GM18873 (cell line): Measurements from ENCODE around the gene DNAI1.
"Not testable (repeated sequence)": the region's sequence is repeated elsewhere in the genome, so short reads cannot be mapped to it uniquely, and the experiment has no call there.

Experiments
- ATAC-seq: cut with Tn5 transposase; IDR thresholded peaks from one replicate; pipeline ENCODE4 v1.9.1; 2021; ENCODE audit warnings: mild to moderate bottlenecking, moderate library complexity, moderate number of reproducible peaks; ENCODE audit not compliant: unreplicated experiment, low FRiP score

The DNAI1 gene

GRCh38 chr9:34458013-34458958 lies at the start of gene DNAI1, which contains the start of gene FAM219A:
TSS of gene DNAI1 (plus strand) at chr9:34458805. CDS start at chr9:34459006, 201 bp downstream.
TSS of gene FAM219A (minus strand) at chr9:34458570. CDS start at chr9:34458263, 307 bp downstream.
- ATAC-seq, result peak; percentile 93

DNA sequence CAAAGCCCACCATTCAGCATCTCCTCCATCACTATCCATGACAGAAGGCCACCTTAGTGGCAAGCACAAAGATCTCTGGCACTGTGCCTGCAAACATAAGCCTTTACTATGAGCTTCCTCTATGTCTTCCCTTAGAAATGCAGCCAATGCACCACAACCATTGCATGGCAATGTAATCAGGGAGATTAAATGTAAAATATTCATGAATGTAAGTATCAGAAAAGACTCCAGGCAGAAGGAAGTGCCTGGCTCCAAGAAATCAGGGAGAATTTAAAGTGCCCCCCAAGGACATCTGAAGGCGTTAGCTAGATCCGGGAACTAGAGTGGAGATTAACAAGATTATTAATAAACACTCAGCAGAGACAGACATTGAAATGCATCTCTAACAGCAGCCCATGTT lies 49.5 kb upstream of the DNAI1 start:
- ATAC-seq, result no peak

DNA sequence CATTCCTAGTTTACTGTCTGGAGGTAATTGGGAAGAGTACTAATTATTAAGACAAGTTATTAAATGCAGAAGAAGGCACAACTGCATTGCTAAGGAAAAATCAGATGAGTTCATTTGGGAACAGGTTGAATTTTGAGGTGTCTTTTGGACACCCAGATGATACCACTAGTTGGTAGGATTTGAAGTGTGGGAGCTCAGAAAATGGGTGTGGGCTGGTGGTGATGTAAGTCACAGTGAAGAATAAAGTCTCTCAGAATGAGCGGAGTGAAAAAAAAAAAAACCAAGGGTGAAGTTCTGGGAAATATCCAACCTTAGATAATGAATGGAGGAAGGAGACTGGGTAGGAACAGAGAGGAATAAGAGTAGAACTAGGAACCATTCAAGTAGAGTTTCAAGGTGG lies 46.3 kb upstream of the DNAI1 start:
- no peak for ATAC-seq

- ATAC-seq, result no peak
These were observed 45.3 kb upstream of the DNAI1 start for GRCh38 chr9:34413231-34413852.

DNA sequence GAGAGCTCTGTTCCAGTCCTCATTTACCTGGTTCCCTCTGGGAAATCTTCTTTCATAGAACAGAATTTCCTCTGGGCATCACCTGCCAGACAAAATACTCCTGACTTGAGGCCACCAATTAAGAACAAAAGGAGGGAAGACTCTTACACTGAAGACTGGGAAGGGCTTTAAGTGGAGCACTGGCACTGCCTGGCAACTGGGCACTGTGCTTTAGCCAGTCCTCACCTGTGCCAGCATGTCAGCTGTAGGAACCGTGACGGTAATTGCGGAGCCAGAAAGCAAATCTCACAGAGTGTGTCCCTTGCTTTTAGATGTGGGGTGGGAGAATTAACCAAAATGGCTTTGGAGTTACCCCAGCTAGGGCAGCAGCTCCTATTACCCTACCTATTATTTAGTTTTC lies 40.9 kb upstream of the DNAI1 start:
- ATAC-seq, result no peak

DNA sequence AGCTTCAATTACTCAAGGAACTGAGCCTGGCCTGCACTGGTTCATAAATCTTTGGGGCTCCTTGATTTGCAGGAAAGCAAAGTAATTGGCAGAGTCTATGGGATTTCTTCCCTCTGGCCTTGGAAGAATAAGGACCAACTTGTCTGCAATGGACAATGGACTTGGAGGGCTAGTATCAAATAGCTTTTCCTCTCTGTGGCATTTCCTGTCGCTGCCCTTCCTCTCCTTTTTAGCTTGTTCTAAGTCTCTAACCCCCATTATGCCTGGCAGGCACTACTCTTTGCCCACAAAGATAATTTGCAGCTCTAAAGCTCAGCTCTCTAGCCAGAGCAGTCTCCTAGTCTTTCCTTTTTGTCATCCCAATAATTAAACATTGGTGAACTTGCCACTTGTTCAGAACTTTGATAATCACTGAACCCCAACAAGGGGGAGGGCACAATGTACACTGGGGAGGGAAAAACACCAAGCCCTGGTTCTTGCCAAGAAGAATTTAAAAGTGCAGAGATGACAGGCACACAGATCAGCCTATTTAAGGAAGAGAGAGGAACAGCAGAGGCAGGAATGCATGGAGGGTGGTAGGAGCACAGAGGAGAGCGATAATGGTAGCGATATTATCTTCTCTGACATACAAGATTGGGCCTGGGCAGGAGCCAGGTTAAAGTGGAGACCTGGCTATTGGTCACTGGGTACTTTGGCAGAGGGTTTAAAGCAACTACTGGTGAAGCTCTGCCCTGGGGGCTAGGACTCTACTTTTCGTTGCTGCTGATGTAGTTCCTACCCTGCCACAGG lies 38.7 kb upstream of the DNAI1 start:
- no peak for ATAC-seq

DNA sequence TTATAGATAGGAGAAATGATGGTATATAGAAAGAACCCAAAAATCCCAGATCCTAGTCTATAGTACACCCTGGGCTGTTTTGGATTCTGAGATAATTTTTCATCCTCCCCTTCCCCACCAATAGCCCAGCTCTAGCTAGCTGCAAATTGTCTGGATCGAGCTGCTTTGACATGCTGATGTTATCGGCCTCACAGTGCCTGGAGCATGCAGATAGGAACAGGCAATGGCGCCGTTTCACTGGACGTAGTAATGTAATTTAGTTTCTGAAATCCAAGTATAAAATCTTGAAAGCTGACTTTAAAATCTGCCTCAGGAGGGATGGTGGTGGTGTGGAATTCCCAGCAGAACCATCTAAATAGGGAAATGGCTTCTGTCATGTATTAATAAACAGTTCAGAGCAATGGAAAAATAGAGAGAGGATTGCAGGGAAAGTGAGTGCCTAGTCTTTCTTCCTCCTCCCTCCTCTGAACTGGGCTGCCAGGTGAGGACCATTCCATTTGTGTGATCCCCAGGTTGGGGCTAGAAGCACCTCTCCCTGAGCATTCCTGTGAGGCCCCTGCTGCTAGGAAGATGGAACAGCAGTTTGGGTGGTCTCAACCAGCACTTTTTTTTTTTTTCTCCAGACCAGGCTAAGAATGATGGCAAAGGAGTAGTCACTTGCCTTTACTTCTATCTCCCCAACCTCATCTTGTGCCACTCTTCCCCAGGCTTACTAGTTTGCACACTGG lies 32.1 kb upstream of the DNAI1 start:
- ATAC-seq, result no peak

GRCh38 chr9:34428325-34428958 lies 30.2 kb upstream of the DNAI1 start:
- no peak for ATAC-seq

- ATAC-seq, result no peak
These were observed 27.7 kb upstream of the DNAI1 start for GRCh38 chr9:34430843-34431437.

DNA sequence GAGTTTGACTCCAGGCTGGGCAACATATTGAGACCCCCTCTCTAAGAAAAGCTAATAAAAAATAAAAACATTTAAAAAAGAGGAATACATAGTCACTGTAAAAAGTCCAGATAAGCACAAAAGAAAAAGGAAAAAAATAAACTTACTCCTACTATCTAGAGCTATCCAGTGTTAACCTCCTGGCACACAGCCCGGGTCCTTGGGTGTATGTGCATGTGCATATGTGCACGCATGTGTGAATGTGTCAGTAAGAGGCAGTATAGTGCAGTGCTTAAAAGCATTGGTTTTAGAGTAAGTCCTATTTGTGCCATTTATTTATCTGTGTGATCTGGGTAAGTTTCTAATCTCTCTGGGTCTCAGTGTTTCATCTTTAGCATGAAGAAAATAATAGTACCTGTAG lies 26.9 kb upstream of the DNAI1 start:
- no peak for ATAC-seq

- ATAC-seq, result no peak
These were observed 21.3 kb upstream of the DNAI1 start for GRCh38 chr9:34437006-34437925.

GRCh38 chr9:34437926-34438307 lies 20.7 kb upstream of the DNAI1 start:
- not testable (repeated sequence) for ATAC-seq

DNA sequence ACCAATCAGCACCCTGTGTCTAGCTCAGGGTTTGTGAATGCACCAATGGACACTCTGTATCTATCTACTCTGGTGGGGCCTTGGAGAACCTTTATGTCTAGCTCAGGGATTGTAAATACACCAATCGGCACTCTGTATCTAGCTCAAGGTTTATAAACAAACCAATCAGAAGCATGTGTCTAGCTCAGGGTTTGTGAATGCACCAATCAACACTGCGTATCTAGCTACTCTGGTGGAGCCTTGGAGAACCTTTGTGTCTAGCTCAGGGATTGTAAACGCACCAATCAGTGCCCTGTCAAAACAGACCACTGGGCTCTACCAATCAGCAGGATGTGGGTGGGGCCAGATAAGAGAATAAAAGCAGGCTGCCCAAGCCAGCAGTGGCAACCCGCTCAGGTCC lies 20.1 kb upstream of the DNAI1 start:
- ATAC-seq, result not testable (repeated sequence)

DNA sequence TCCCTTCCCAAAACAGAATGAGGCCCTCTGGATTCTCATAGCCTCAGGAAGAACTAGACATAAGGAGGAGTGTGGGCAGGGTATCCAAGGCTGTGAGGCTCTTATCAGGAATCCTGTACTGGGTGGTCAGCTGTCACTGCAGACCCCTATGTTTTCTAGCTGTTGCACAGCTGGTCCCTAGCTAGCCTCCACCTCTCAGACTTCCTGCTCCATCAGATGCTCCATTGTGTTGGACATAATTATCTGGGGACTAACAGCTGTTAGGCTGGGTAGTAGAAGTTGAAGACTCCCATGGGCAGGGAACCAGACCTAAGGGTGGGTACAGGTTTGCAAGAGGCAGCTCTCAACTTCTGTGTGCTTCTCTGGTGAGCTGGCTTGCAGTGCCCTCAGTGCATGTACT lies 18.6 kb upstream of the DNAI1 start:
- ATAC-seq, result no peak

- no peak for ATAC-seq
These were observed 15.8 kb upstream of the DNAI1 start for GRCh38 chr9:34442770-34443169.

- ATAC-seq, result no peak
These were observed 15.1 kb upstream of the DNAI1 start for GRCh38 chr9:34443533-34443932.

GRCh38 chr9:34443976-34444375 lies 14.6 kb upstream of the DNAI1 start:
- no peak for ATAC-seq

DNA sequence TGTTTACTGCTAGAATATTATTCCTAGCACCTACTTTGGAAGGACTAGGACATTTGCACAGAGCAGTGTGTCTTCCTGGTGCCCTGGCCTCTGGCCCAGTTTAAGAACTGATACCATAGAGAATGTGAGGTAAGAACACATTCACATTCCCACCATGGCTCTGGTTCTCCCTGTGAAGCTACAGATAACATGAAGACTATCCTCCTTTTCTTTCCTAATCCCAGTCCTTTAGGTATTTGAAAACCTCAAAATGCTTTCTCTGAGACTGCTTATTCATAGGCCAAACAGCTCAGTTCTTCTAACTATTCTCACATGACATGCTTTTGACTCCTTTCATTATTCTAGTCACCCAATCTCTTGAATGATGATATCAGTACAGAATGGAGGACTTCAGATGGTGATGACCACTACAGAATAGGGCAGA lies 12.1 kb upstream of the DNAI1 start:
- no peak for ATAC-seq
